22Rv1 (cell line): ENCODE results near the gene ZC3H7B.
"Not testable (repeated sequence)": the region's sequence is repeated elsewhere in the genome, so short reads cannot be mapped to it uniquely, and the experiment has no call there.

Experiments used
- H3K27ac ChIP-seq: fragments of 450-650 bp; 2 replicates; pipeline ENCODE4 v1.5.1; 2017
- CTCF ChIP-seq: fragments of 450-650 bp; IDR thresholded peaks from 2 replicates; pipeline ENCODE4 v1.5.1; 2017; ENCODE audit warnings: mild to moderate bottlenecking
- ZFX ChIP-seq: fragments of 450-650 bp; IDR thresholded peaks from 2 replicates; pipeline ENCODE4 v1.6.1; 2017; ENCODE audit warnings: antibody characterized with exemption, borderline replicate concordance

The ZC3H7B gene

GRCh38 chr22:41398921-41399320 lies 97.6 kb downstream of the ZC3H7B start:
- TF ChIP-seq CTCF (no peak), ZFX (no peak)
- H3K27ac ChIP-seq: no peak overlapping the region

- TF ChIP-seq CTCF: no peak
- TF ChIP-seq ZFX: no peak
- H3K27ac ChIP-seq: no peak overlapping the region
These were observed 100.7 kb downstream of the ZC3H7B start for GRCh38 chr22:41401781-41402648.

- not testable (repeated sequence) for H3K27ac ChIP-seq
These were observed 101.5 kb downstream of the ZC3H7B start for GRCh38 chr22:41402851-41403250.

GRCh38 chr22:41403532-41404318 lies 102.4 kb downstream of the ZC3H7B start:
- peak; percentile 95 for TF ChIP-seq CTCF
- TF ChIP-seq ZFX: no peak
- no peak overlapping the region for H3K27ac ChIP-seq

- TF ChIP-seq CTCF (no peak), ZFX (no peak)
- H3K27ac ChIP-seq: no peak overlapping the region
These were observed 104.3 kb downstream of the ZC3H7B start for GRCh38 chr22:41405588-41405987.

- TF ChIP-seq CTCF (no peak), ZFX (no peak)
- no peak overlapping the region for H3K27ac ChIP-seq
These were observed 105.1 kb downstream of the ZC3H7B start for GRCh38 chr22:41406410-41406809.

- TF ChIP-seq CTCF (no peak), ZFX (no peak)
- H3K27ac ChIP-seq: no peak overlapping the region
These were observed 106.1 kb downstream of the ZC3H7B start for GRCh38 chr22:41407433-41407832.
